ENCODE data around the gene SLC35E3.

DNA sequence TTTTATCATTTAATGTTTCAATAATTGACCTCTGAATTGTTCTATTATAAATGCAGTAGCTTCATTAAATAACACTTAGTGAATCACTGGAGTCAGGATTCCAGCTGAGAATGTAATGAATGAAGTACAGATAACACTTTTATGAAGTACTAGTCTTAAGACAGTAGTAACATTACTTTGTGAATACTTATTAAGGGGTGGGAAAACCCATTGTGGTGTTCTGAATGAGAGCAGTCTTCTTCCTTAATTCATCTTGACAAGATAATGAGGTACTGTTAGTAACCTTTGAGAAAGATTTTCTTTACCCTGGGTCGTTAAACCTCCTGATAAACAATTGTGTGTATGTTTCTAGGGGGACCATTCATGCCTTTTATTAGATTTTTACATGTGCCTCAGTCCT is 46.5 kb upstream of the SLC35E3 start:
- TF ChIP-seq EZH2 (IDR thresholded peaks at IDR 0.05; ENCODE audit: insufficient read depth, low read length): no peak
- TF ChIP-seq, protein P1, sequence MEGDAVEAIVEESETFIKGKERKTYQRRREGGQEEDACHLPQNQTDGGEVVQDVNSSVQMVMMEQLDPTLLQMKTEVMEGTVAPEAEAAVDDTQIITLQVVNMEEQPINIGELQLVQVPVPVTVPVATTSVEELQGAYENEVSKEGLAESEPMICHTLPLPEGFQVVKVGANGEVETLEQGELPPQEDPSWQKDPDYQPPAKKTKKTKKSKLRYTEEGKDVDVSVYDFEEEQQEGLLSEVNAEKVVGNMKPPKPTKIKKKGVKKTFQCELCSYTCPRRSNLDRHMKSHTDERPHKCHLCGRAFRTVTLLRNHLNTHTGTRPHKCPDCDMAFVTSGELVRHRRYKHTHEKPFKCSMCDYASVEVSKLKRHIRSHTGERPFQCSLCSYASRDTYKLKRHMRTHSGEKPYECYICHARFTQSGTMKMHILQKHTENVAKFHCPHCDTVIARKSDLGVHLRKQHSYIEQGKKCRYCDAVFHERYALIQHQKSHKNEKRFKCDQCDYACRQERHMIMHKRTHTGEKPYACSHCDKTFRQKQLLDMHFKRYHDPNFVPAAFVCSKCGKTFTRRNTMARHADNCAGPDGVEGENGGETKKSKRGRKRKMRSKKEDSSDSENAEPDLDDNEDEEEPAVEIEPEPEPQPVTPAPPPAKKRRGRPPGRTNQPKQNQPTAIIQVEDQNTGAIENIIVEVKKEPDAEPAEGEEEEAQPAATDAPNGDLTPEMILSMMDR (IDR thresholded peaks at IDR 0.05; ENCODE audit: insufficient read depth, low read depth, low read length): no peak
